Neuronal stem cell (in vitro differentiated cells): ENCODE data around the gene SS18.

ENCODE experiments used
- DNase-seq: peaks from one replicate; pipeline ENCODE4 v3.0.0-alpha.2; 2013; ENCODE audit warnings: low spot score
- H2AFZ ChIP-seq: one replicate; pipeline ENCODE4 v1.6.1; 2013; ENCODE audit warnings: mild to moderate bottlenecking, low read length, inconsistent platforms
- H2AK5ac ChIP-seq: 2 replicates; pipeline ENCODE4 v1.6.1; 2013; ENCODE audit warnings: low read depth, mild to moderate bottlenecking, inconsistent platforms, low read length, moderate library complexity, mixed read lengths
- H2BK120ac ChIP-seq: 2 replicates; pipeline ENCODE4 v1.6.1; 2013; ENCODE audit warnings: low read depth, mild to moderate bottlenecking, inconsistent platforms, low read length, moderate library complexity, mixed read lengths
- H2BK12ac ChIP-seq: one replicate; pipeline ENCODE4 v1.6.1; 2013; ENCODE audit warnings: low read length, inconsistent platforms
- H2BK15ac ChIP-seq: 2 replicates; pipeline ENCODE4 v1.6.1; 2013; ENCODE audit warnings: mild to moderate bottlenecking, low read length, inconsistent platforms, mixed read lengths
- H2BK5ac ChIP-seq: one replicate; pipeline ENCODE4 v1.6.1; 2013; ENCODE audit warnings: inconsistent platforms, mild to moderate bottlenecking, low read length, moderate library complexity
- H3K14ac ChIP-seq: one replicate; pipeline ENCODE4 v1.6.1; 2013; ENCODE audit warnings: low read length, inconsistent platforms
- H3K18ac ChIP-seq: 2 replicates; pipeline ENCODE4 v1.6.1; 2013; ENCODE audit warnings: low read length, inconsistent platforms
- H3K23ac ChIP-seq: 2 replicates; pipeline ENCODE4 v1.6.1; 2013; ENCODE audit warnings: low read depth, mild to moderate bottlenecking, mixed read lengths, low read length, inconsistent platforms; ENCODE audit not compliant: poor library complexity
- H3K27ac ChIP-seq: replicated peaks from 3 replicates; pipeline ENCODE4 v1.5.1; 2013; ENCODE audit warnings: low read length, inconsistent platforms
- H3K27me3 ChIP-seq, 3 experiments: 2 replicates each; pipeline ENCODE4 v1.6.1; 2013; ENCODE audit warnings: low read length in 3 of 3, mild to moderate bottlenecking in 2 of 3, inconsistent platforms in 1 of 3, low read depth in 1 of 3, mixed read lengths in 1 of 3, moderate library complexity in 1 of 3; ENCODE audit not compliant: control insufficient read depth in 3 of 3, insufficient read depth in 3 of 3
- H3K36me3 ChIP-seq, 2 donors: replicated peaks in 1 of 2; 2 replicates each; pipeline ENCODE4 v1.6.1; 2013; ENCODE audit warnings: low read length in 2 of 2; ENCODE audit not compliant: control insufficient read depth in 2 of 2, insufficient read depth in 2 of 2
- H3K4ac ChIP-seq: 2 replicates; pipeline ENCODE4 v1.6.1; 2013; ENCODE audit warnings: inconsistent platforms, mild to moderate bottlenecking, low read length, moderate library complexity
- H3K4me1 ChIP-seq, 2 donors: 1 replicate in 1 of 2; 2 replicates in 1 of 2; pipeline ENCODE4 v1.6.1; 2013; ENCODE audit warnings: low read length in 2 of 2, low read depth in 1 of 2; ENCODE audit not compliant: control insufficient read depth in 2 of 2, insufficient read depth in 1 of 2
- H3K4me2 ChIP-seq: one replicate; pipeline ENCODE4 v1.6.1; 2013; ENCODE audit warnings: mild to moderate bottlenecking, low read length, inconsistent platforms; ENCODE audit not compliant: insufficient read depth, poor library complexity, severe bottlenecking
- H3K4me3 ChIP-seq, 2 donors: 2 replicates each; pipeline ENCODE4 v1.5.1; 2013; ENCODE audit warnings: low read length in 2 of 2, mild to moderate bottlenecking in 2 of 2, inconsistent platforms in 1 of 2, moderate library complexity in 1 of 2
- H3K79me1 ChIP-seq: one replicate; pipeline ENCODE4 v1.6.1; 2013; ENCODE audit warnings: low read depth, mild to moderate bottlenecking, inconsistent platforms, low read length, moderate library complexity
- H3K9ac ChIP-seq: one replicate; pipeline ENCODE4 v1.6.1; 2013; ENCODE audit warnings: mild to moderate bottlenecking, low read depth, low read length, inconsistent platforms; ENCODE audit not compliant: poor library complexity
- H3K9me3 ChIP-seq, 2 donors: replicated peaks in 1 of 2; 2 replicates each; pipeline versions ENCODE3 to v1.6.1; 2013; ENCODE audit warnings: low read length in 2 of 2, mild to moderate bottlenecking in 2 of 2, inconsistent platforms in 1 of 2, low read depth in 1 of 2, mixed read lengths in 1 of 2, moderate library complexity in 1 of 2; ENCODE audit not compliant: control insufficient read depth in 2 of 2, insufficient read depth in 1 of 2
- H4K8ac ChIP-seq: one replicate; pipeline ENCODE4 v1.6.1; 2013; ENCODE audit warnings: low read depth, mild to moderate bottlenecking, inconsistent platforms, low read length, moderate library complexity
- H4K91ac ChIP-seq: one replicate; pipeline ENCODE4 v1.6.1; 2013; ENCODE audit warnings: low read length, low read depth, mild to moderate bottlenecking, inconsistent platforms; ENCODE audit not compliant: poor library complexity
- WGBS, 2 donors: extraction: QIAGEN DNeasy Blood & Tissue Kit; methylation state at CpG; one replicate each; pipeline ENCODE4 v1.1.7; 2013; ENCODE audit warnings: missing lambda C conversion rate in 2 of 2, mixed read lengths in 1 of 2; ENCODE audit not compliant: insufficient read length in 2 of 2, insufficient replicate concordance in 1 of 2; ENCODE audit errors: extremely low coverage in 2 of 2; 5-methylcytosine and 5-hydroxymethylcytosine counted together

The SS18 gene

DNA sequence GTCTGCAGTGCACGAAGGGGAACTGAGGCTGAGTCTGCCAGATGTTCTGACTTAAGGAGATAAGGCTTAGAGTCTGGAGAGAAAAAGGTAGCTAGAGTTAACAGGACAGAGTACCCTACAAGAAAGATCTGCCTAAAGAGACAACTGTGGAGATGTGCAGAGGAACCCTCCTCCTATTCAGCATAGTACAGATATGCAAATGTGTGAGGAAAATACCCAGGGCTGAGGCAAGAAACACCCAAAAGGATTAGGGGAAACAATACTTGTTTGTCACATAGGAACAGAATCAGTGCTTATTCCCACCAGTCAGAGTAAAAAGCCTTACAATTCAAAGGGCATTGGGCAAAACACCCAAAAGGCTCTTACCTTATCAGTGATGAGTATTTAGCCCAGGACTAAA lies 67.8 kb downstream of the SS18 start:
- no CpG with 5 or more reads among the region's 1 CpG for WGBS, 2 donors
- no peak overlapping the region for H4K8ac ChIP-seq
- no peak overlapping the region for H2BK120ac ChIP-seq
- no peak for DNase-seq
- no peak overlapping the region for H2BK5ac ChIP-seq
- H4K91ac ChIP-seq = no peak overlapping the region
- no peak overlapping the region for H3K14ac ChIP-seq
- peaks cover 6 to 24% of the 10 kb centered on the region in 2 donors for H3K9me3 ChIP-seq
- H3K18ac ChIP-seq = no peak overlapping the region
- H3K9ac ChIP-seq = no peak overlapping the region
- no peak overlapping the region for H2BK15ac ChIP-seq
- no peak overlapping the region for H3K4me3 ChIP-seq
- no peaks in the 10 kb centered on the region for H3K27me3 ChIP-seq
- peaks cover 2% of the 10 kb centered on the region for H3K79me1 ChIP-seq
- H3K4me2 ChIP-seq = no peak overlapping the region
- H3K4ac ChIP-seq = no peak overlapping the region
- no peak overlapping the region for H2BK12ac ChIP-seq
- peaks cover 0 to 1% of the 10 kb centered on the region in 2 donors for H3K4me1 ChIP-seq
- peaks cover 10 to 100% of the 10 kb centered on the region in 2 donors for H3K36me3 ChIP-seq
- no peak overlapping the region for H3K27ac ChIP-seq
- H2AFZ ChIP-seq = no peak overlapping the region
- H3K23ac ChIP-seq = no peak overlapping the region
- H2AK5ac ChIP-seq = no peak overlapping the region

DNA sequence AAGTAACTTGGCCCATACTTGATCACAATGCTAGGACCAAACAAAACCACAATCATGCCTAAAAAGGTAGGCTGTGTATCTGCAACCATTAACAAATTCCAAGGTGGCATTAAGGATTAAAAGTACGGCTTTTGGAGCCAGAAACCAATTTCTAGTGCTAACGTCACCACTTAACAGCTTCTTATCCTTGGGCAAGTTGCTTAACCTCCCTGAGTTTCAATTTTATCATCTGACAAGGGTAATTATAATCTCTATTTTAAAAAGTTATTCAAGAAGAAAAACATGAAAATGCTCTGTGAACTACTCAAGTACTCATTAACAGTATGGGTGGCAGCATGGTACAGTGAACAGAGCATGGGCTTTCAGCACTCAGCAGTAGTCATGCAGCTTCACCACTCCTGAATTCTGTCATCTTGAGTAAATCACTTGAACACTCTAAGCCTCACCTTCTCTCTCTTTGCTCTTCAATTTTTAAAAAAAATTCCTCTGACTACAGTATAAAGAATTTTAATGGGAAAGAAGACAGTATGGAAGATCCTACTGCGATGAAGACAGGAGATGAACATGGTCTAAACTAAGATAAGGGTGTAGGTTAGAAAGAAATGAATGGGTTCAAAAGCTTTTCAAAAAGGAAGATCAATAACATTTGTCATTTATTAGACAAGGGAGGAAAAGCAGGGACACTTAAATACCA lies 69.2 kb downstream of the SS18 start:
- peaks cover 6 to 24% of the 10 kb centered on the region in 2 donors for H3K9me3 ChIP-seq
- no peak overlapping the region for H2AK5ac ChIP-seq
- no peak overlapping the region for H2BK120ac ChIP-seq
- no peak overlapping the region for H3K4me3 ChIP-seq
- no peak overlapping the region for H3K18ac ChIP-seq
- no peak overlapping the region for H3K14ac ChIP-seq
- DNase-seq = no peak
- H3K23ac ChIP-seq = no peak overlapping the region
- no peak overlapping the region for H3K27ac ChIP-seq
- no peak overlapping the region for H3K4ac ChIP-seq
- no peak overlapping the region for H4K91ac ChIP-seq
- no CpG with 5 or more reads among the region's 3 CpGs for WGBS, 2 donors
- H2AFZ ChIP-seq = no peak overlapping the region
- no peak overlapping the region for H2BK12ac ChIP-seq
- H3K9ac ChIP-seq = no peak overlapping the region
- H3K27me3 ChIP-seq = no peaks in the 10 kb centered on the region
- peaks cover 10 to 98% of the 10 kb centered on the region in 2 donors for H3K36me3 ChIP-seq
- H3K4me2 ChIP-seq = no peak overlapping the region
- peaks cover 0 to 1% of the 10 kb centered on the region in 2 donors for H3K4me1 ChIP-seq
- H4K8ac ChIP-seq = no peak overlapping the region
- no peak overlapping the region for H2BK5ac ChIP-seq
- H2BK15ac ChIP-seq = no peak overlapping the region
- peaks cover 2% of the 10 kb centered on the region for H3K79me1 ChIP-seq

DNA sequence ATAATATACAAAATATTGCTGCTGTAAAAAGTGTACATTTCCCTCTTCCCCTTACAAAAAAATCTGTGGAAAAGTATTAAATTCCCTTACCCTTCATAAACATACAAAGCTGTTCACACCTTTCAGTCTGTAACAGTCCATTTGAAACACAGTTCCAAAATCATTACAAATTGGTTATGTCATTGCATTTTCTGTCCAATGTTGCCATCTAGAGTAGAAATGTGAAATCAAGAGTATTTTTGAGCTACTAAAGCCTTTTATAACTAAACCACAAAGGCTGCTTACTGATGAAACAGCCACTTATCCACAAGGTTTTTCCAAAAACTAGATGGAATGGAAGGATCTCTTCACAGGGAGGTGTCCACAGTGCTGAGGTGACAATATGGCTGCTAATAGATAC lies 72.5 kb downstream of the SS18 start:
- peaks cover 6 to 97% of the 10 kb centered on the region in 2 donors for H3K36me3 ChIP-seq
- no peak overlapping the region for H2BK15ac ChIP-seq
- no peak overlapping the region for H2BK12ac ChIP-seq
- no peaks in the 10 kb centered on the region for H3K79me1 ChIP-seq
- H3K27ac ChIP-seq = no peak overlapping the region
- no peak overlapping the region for H2BK5ac ChIP-seq
- H3K18ac ChIP-seq = no peak overlapping the region
- H3K9ac ChIP-seq = no peak overlapping the region
- H3K14ac ChIP-seq = no peak overlapping the region
- H3K4ac ChIP-seq = no peak overlapping the region
- no peaks in the 10 kb centered on the region for H3K27me3 ChIP-seq
- H3K4me3 ChIP-seq = no peak overlapping the region
- H4K91ac ChIP-seq = no peak overlapping the region
- no peak overlapping the region for H2AFZ ChIP-seq
- no peak overlapping the region for H2AK5ac ChIP-seq
- peaks cover 3 to 6% of the 10 kb centered on the region in 2 donors for H3K9me3 ChIP-seq
- no peak for DNase-seq
- no peak overlapping the region for H2BK120ac ChIP-seq
- no peak overlapping the region for H3K4me2 ChIP-seq
- no peak overlapping the region for H4K8ac ChIP-seq
- H3K23ac ChIP-seq = no peak overlapping the region
- H3K4me1 ChIP-seq = peaks cover 0 to 1% of the 10 kb centered on the region in 2 donors

DNA sequence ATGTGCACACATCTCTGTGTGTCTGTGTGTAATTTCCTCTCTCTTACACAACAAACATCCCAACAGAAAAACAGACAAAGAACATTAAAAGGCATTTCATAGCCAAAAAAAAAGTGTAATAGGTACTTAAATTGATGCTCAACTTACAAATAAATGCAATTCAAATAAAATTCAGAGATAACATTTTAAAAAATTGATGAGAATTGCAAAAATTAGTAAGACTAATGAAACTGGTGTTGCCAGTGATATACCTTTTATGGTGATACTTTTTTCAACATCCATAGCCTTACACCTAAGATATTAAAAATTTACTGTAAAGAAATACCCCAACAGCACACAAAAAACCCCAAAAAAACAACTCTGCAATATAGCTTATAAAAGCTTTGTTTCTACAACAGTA lies 76.0 kb downstream of the SS18 start:
- H3K9ac ChIP-seq = no peak overlapping the region
- no peak overlapping the region for H2BK120ac ChIP-seq
- no peak overlapping the region for H2AK5ac ChIP-seq
- no peak overlapping the region for H3K18ac ChIP-seq
- no peaks in the 10 kb centered on the region for H3K79me1 ChIP-seq
- H2BK12ac ChIP-seq = no peak overlapping the region
- H3K23ac ChIP-seq = no peak overlapping the region
- H4K91ac ChIP-seq = no peak overlapping the region
- H4K8ac ChIP-seq = no peak overlapping the region
- H3K36me3 ChIP-seq = peaks cover 3 to 89% of the 10 kb centered on the region in 2 donors
- H3K4ac ChIP-seq = no peak overlapping the region
- no peak overlapping the region for H2AFZ ChIP-seq
- H2BK15ac ChIP-seq = no peak overlapping the region
- H3K14ac ChIP-seq = no peak overlapping the region
- H3K9me3 ChIP-seq = peaks cover 0 to 7% of the 10 kb centered on the region in 2 donors
- H2BK5ac ChIP-seq = no peak overlapping the region
- H3K4me3 ChIP-seq = no peak overlapping the region
- H3K4me1 ChIP-seq = peaks cover 0 to 1% of the 10 kb centered on the region in 2 donors
- no peak for DNase-seq
- no peak overlapping the region for H3K4me2 ChIP-seq
- no peaks in the 10 kb centered on the region for H3K27me3 ChIP-seq
- H3K27ac ChIP-seq = no peak overlapping the region
